GM21515 (cell line): ENCODE measurements around the gene RABEPK.
"Not testable (repeated sequence)": the region's sequence is repeated elsewhere in the genome, so short reads cannot be mapped to it uniquely, and the experiment has no call there.

ENCODE experiments used
- ATAC-seq: cut with Tn5 transposase; IDR thresholded peaks from one replicate; pipeline ENCODE4 v1.9.1; 2021; ENCODE audit not compliant: unreplicated experiment

RABEPK gene

DNA sequence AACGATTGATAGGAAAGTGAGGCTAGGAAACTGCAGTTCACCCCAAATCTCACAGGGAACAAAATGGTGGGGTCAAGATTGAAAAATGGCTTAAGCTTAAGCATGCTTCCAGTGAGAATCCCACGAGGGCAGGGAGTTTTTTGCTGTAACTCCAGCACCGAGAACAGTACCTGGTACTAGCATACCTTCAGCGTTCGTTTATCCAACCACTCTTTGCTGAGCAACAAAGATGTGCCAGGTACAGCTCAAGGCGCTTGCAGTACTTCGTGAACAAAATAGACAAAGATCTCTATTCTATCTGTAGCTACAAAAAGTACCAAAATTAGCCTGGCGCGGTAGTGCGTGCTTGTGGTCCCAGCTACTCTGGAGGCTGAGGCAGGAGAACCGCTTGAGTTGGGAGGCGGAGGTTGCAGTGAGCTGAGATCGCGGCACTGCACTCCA lies 10.0 kb upstream of the RABEPK start:
- no peak for ATAC-seq

- ATAC-seq: not testable (repeated sequence)
These were observed 5.9 kb upstream of the RABEPK start for GRCh38 chr9:125194466-125194865.

DNA sequence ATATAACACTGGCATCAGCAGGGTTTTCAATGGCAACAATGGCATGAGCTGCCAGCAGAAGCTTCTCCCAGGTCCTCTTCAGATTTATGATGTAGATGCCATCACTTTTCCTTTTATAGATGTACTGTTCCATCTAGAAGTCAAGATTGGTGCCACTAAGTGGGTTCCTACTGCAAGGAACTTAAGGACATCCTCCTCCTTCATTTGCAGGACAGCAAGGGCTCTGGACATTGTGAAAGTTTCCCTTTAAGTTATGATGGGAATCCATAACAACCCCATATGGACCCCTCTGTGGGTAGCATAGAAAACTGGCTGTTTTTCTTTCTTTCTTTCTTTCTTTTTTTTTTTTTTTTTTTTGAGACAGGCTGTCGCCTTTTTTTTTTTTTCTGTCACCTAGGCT lies 4.8 kb upstream of the RABEPK start:
- ATAC-seq: not testable (repeated sequence)

DNA sequence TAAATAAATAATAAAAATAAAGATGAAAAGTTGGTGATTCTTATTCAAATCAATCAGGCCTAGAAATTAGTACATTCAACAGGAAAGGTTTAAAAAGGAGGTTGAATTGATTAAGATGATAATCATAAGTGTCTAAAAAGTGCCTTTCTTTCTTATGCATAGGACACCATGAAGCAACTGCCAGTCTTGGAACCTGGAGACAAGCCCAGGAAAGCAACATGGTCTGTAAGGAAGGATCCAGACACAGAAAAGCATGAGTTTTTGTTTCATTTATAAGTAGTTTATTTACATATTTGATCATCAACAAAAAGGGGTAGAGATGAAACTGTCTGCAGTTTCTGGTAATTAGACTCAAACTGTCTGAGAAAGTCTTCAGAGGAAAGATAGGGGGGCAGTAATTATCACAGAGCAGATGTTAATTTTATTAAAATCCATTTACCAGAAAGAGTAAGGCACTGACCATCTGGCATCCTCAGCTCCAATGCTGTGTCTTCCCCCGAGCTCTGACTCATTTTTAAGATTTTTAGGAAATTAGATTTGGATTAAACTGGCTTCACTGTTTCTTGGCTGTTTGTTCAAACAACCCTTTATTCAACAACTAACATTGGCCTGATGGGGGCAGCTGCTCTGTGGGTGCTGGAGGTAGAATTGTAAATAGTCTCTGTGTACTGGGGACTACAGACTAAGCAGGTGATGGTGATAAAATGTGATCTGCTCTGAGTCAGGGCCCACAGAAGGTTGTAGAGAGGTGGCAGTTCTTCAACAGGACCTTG lies 2.7 kb downstream of the RABEPK start:
- ATAC-seq: no peak

GRCh38 chr9:125204477-125204876 lies 4.1 kb downstream of the RABEPK start:
- no peak for ATAC-seq

DNA sequence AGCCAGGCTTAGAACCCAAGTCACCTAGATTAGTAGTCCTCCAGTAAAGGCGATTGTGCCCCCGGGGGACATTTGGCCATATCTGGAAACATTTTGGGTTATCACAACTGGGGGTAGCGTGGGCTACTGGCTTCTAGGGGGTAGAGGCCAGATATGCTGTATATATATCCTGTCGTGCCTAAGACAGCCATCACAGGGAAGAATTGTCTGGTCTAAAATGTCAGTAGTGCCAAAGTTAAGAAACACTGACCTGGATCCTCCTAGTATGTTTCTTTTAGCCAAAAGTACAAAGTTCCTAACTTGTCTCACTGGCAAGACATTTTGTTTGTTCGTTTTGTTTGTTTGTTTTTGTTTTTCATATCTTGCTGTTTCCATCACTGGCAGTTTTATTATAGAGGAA lies 13.8 kb downstream of the RABEPK start:
- no peak for ATAC-seq

- ATAC-seq: no peak
These were observed 18.3 kb downstream of the RABEPK start for GRCh38 chr9:125218621-125219020.

DNA sequence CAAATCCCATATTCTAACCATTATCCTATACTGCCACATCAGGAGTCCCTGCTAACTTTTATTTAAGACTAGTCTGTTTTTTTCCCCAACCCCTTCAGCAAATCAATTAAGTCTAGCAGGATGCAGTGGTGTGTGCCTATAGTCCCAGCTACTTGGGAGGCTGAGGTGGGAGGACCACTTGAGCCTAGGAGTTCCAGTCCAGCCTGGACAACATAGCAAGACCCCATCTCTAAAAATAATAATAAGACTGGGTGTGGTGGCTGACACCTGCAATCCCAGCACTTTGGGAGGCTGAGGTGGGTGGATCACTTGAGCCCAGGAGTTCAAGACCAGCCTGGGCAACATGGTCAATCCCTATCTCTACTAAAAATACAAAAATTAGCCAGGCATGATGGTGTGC lies 24.5 kb downstream of the RABEPK start:
- ATAC-seq: not testable (repeated sequence)

GRCh38 chr9:125227761-125228160 lies 27.4 kb downstream of the RABEPK start:
- ATAC-seq: no peak

DNA sequence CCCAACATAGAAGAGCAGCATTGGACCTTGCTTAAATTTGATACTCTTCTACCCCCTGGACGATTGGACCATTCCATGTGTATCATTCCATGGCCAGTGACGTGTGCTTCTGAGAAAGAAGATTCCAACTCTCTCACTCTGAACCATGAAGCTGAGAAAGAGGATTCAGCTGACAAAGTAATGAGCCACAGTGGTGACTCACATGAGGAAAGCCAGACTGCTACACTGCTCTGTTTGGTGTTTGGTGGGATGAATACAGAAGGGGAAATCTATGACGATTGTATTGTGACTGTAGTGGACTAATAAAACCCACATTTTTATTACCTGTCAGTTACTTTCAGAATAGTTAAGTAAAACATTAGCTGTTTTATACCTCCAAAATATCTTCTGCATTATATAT lies 33.3 kb downstream of the RABEPK start:
- ATAC-seq: no peak

DNA sequence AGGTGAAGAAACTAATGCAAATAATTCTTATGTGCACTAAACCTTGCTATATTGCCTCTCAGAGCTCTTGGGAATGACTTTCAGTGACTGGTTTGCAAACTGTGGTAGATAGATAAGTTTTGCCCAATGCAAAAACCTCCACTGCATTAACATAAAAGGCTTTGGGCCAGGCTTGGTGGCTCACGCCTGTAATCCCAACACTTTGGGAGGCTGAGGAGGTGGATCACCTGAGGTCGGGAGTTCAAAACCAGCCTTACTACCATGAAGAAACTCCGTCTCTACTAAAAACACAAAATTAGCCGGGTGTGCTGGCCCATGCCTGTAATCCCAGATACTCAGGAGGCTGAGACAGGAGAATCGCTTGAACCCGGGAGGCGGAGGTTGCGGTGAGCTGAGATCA lies 33.8 kb downstream of the RABEPK start:
- not testable (repeated sequence) for ATAC-seq

DNA sequence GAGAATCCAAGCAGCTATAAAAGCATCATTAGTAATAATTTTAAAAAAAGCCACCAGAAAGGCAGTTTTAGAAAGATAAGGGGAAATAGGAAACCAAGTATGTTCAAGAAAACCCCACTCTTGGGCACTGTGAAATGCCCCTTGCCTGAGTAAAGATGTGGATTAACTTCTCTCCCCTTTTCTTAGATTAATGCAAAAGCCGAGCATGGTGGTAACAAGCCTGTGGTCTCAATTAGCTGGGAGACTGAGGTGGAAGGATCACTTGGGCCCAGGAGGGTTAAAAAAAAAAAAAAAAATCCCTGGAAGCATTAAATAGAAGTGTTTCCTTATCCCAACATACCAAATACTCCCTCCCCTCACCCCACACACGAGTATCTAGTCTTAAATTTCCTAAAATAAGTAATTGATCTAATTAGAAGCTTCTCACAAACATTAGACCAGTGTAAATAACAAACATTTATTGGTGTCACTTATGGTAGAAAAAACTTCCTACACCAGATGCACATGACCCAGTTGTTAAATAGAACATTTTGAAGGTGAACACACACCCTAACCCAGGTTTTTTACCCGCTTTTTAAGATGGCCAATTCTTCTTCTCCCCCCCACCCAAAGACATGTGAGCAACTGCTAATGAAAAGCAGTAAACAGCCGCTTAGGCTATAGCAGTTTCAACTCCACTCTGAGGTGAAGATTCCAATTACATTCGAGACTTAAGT lies 35.6 kb downstream of the RABEPK start:
- no peak for ATAC-seq

- not testable (repeated sequence) for ATAC-seq
These were observed 36.3 kb downstream of the RABEPK start for GRCh38 chr9:125236520-125237159.

GRCh38 chr9:125238127-125238914 lies 38.0 kb downstream of the RABEPK start:
- no peak for ATAC-seq

GRCh38 chr9:125238915-125239446 lies 38.6 kb downstream of the RABEPK start:
- ATAC-seq: no peak

GRCh38 chr9:125239631-125240597 lies 39.6 kb downstream of the RABEPK start:
- no peak for ATAC-seq

DNA sequence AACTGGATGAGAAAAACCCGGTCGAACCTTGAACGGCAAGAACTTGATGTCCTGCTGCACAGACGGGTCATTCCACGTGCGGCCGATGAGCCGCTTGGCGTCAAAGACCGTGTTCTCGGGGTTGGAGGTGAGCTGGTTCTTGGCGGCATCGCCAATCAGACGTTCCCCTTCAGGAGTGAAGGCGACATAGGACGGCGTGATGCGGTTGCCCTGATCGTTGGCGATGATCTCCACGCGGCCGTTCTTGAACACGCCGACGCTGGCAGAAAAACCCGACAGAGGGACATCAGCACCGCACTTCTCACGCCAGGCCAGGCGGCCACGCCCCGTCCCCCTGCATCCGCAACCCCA lies 40.3 kb downstream of the RABEPK start:
- peak; percentile 14 for ATAC-seq

- peak; percentile 88 for ATAC-seq
These were observed 40.9 kb downstream of the RABEPK start, which contains the start of gene HSPA5 for GRCh38 chr9:125241000-125241862. Gene HSPA5 (minus strand): TSS chr9:125241343. CDS start chr9:125241126, 217 bp downstream.
